Stimulated activated CD8-positive, alpha-beta memory T cell treated with anti-CD3 and anti-CD28 coated beads, Interleukin-15, amount 100 ng/mL, for 24 hours (primary cell): Measurements from ENCODE around the gene SMYD3.
"Not testable (repeated sequence)": the region's sequence is repeated elsewhere in the genome, so short reads cannot be mapped to it uniquely, and the experiment has no call there.

ENCODE experiments used
- DNase-seq: peaks from one replicate; pipeline ENCODE4 v3.0.0-alpha.2; 2020; ENCODE audit warnings: low read depth

Gene SMYD3

DNA sequence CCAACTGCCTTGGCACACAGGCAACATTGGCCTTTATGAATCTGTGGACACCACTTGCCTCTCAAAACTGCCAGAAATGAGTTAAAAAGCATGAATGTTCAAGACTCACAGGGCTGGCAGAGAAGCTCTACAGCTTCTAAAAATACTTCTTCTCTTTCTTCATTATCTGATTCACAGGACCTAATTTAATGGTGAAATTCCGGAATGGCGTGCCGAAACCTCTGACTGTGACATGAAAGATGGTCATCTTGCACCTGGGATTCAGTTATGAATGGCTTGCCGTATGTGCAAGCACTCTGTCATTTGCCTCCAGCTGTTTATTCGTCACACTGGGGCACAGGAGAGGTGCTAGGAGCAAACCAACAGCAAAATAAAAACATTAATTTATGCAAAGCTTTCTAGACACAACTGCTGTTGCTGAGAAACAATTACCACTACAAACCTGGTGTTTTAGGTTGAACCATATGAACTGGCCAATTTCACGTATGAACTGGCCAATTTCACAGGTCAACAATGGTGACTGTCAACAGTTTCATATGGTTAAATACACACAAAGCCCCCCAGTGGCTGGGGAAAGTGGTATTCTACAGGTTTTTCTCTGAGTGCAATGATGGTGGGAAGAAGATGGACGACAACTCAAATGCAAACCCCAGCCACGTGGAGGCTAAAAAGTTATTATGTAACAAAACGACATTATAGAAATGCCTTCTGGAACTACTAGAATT lies 704.0 kb downstream of the SMYD3 start:
- no peak for DNase-seq

DNA sequence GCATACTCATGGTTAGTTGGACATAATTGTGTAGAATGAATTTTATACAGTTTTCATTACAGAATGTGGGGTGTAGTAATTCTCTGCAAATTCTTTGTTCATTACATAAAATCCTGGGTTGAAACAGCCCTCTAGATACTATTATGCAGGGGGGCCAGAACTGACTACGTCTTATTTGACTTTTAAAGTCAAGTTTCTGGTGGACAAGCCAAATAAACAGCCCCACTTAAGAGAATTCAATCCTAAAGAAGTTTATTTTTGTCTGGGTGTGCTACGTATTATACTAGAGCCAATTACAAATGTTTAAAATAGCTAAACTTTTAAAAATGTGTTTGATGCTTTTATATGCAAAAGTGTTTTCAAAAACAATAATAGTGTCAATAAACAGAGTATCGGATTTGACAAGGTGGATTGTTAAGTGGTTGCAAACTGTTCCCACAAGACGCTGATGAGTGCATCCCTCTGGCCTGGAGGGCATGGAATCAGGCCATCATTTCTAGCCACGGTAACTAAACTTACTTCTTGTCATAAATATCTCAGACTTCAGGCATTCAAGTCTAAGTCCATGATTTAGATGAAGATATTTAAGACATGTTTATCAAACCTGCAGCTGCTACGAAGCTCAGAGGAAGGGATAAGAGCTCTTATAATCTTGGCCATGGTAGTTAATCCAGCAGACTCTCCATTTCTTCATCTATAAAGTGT lies 706.0 kb downstream of the SMYD3 start:
- no peak for DNase-seq

DNA sequence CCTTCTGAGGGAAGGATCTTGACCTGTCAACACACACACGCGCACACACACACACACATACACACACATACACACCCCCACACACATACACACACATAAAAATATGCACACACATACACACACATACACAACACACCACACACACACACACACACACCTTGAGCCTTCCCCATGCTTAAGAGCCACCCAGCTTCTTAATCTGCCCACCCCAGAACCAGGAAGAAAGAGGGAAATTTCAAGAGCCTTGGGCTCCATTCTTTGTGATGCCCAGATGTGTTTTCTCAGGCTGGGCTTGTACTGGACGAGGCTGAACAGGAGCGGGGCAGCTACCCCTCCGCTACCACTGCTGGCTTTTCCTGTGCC lies 708.7 kb downstream of the SMYD3 start:
- DNase-seq, result no peak

DNA sequence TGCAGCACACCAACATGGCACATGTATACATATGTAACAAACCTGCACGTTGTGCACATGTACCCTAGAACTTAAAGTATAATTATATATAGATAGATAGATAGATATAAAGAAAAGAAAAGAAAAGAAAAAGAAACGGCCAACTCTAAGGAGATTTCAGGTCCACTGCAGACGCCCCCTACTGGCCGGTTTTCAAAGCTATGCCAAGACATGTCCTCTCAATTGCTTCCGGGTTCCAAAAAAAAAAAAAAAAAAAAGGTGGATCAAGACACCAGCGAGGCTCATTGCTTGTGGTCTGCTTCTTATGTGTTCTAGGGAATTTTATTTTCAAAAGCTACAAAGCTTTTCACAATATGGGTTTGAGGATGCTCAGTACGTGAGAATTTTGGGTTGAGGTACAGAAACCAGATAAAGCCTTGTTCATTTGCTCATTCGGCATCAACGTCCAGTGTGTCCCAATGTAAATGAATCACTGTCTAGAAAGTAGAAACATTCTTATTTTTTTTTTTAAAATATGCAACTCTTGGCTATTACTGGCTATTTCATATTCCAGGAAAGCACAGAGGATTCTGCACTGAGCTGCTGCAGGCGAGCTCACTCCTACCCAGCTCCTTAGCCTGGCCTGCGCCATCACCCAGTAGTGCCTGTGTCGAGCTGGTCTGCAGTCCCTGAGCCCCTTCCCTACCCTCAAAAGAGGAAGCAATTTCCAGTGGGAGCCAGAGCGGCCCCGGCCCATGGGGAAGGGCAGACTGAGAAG lies 709.3 kb downstream of the SMYD3 start:
- DNase-seq, result no peak

DNA sequence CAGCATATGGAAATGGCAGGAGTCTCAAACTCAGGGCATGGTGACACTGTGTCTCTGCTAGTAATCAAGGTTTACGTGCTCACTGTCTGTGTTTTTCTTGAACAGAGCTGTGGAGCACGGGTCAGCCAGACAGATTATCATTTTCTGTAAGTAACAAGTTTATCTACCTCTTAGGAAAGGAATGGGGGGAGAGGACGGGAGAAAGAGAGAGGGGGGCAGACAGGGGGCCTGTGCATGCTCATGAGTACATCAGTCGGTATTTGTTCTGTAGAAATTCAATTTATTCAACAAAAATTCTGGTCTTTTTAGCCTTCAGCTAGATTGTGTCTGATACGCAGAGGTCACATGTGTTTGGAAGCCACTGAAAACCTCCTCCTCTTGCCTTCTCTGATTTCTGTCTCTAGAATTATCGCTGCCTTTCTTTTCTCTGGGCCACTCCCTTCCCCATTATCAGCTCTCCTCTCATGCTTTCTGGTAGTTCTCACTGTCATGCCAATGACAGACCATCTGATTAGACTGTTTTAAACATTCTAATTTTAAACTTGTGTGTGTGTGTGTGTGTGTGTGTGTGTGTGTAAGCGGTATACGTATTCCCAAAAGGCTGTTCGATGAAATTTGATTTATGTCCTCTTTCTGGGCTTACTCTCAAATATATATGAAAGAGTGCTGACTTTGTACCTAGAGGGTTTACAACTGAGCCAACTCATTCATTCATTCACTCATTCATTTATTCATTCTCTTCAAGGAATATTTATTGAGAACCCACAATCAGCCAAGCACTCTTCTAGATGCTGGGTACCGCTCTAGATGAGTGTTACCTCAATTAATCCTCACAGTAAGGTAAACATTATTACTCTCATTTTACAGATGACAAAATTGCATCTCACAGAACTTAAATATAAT lies 715.4 kb downstream of the SMYD3 start:
- no peak for DNase-seq

DNA sequence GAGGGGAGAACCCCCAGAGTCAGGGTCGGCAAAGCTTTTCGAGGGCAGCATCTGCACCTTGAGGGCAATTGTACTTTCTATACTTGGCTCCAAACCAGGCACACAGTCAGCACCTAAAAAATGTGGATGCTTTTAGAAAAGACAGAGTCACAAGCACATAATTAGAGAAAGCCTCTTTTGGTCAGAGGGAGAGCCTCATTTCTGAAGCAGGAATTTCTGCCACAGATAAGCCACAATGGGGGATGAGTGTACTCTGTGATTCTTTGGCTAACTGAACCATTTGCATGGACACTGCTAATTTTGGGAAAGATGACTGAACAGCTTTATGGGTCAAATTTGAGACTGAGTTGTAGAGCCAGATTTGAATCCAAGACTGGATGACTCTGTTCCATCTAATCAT lies 716.6 kb downstream of the SMYD3 start:
- DNase-seq, result no peak

DNA sequence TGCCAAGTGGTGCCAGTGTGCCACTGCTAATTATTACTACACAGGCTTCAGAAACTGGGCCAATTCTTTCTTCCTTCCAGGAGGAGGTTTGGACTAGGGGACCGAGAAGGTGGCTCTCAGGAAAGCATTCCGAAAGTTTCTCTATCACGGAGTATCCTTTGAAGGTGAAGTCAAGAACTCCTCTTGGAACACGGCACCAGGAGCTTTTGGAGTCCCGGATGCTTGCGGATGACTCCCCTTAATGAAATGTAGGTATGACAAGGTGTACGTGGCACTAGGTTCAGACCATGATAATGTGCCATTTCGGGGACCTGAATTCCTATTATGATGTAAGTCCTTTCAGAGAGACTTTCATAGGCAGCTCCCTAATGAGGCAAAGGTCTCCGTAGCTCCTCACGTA lies 718.2 kb downstream of the SMYD3 start:
- no peak for DNase-seq

DNA sequence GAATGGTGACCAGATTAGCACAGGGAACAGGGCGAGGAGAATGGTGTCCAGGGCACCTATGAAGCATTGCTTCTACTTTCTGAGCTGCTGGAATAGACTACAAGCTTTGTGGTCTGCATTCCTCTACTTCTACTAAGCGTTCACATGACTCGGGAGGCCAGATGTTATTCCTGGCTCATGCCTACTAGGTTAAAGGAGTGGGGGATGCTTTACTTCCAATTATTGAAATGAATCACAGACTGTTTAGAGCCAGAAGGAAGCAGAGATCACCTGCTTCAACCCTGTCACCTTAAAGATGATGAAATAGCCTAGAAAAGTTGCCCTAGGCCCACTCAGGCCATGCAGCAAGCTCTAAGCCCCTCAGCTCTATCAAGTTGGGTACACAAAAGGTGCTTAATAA lies 718.8 kb downstream of the SMYD3 start:
- DNase-seq, result no peak

DNA sequence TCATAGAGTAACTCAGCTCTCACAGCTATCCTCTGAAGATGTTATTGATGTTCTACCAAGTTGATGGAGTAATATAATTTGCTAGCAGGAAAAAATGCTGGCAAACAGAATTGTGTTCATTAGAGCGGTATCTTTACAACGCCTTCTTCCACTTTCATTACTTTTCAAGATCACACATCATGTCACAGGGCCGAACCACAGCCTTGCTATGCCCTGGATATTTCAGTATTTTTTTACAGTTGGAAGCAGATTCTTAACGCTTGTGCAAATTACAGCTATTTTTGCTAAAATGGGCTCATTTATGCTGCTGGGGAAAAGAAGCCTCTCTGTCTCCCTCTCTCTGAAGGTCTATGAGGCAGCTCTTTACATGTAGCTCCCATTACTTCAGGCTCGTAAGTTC lies 720.1 kb downstream of the SMYD3 start:
- DNase-seq, result no peak

DNA sequence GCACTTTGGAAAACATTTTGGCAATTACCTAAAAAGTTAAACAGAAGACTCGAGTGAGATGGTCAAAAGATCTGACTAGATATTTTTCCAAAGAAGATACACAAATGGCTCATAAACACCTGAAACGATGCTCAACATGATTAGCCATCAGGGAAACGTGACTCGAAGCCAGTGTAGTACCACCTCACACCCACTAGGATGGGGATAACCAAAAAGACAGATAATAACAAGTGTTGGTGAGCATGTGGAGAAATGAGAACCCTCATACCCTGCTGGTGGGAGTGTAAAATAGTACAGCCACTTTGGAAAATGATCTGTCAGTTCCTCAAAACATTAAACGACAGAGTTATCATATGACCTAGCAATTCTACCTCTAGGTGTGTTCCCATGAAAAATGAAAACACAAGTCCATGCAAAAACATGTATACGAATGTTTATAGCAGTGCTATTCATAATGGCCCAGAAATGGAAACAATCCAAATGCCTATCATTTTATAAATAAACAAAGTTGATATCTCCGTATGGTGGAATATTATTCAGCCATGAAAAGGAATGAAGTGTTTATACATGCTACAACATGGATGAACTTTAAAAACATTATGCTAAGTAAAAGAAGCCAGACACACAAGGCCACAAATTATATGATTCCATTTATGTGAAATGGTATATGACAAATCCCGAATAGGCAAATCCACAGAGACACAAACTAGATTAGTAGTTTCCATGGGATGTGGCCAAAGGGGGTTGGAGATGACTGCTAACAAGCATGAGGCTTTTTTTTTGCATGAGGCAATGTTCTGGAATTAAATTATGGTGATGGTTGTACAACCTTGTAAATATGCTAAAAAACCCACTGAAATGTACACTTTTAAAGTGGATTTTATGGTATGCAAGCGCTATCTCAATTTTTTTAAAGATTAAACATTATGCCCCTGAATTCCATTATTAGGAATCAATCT lies 727.0 kb downstream of the SMYD3 start:
- no peak for DNase-seq

DNA sequence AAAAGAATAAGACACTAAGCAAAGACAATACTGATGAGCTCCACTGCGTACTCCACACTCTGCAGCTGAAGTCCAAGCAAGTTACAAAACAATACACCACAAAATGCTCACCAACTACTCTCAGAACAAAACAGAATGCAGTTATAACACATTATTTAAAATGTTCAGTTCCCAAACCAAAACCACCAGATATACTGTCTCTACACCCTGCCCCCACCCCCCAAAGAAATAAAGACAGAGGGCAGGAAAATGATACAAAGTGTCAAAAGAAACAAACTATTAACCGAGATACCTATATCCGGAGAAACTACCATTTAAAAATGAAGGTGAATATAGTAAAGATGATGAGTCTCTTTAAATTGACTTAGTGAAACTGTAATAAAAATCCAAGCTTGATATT lies 729.3 kb downstream of the SMYD3 start:
- no peak for DNase-seq

DNA sequence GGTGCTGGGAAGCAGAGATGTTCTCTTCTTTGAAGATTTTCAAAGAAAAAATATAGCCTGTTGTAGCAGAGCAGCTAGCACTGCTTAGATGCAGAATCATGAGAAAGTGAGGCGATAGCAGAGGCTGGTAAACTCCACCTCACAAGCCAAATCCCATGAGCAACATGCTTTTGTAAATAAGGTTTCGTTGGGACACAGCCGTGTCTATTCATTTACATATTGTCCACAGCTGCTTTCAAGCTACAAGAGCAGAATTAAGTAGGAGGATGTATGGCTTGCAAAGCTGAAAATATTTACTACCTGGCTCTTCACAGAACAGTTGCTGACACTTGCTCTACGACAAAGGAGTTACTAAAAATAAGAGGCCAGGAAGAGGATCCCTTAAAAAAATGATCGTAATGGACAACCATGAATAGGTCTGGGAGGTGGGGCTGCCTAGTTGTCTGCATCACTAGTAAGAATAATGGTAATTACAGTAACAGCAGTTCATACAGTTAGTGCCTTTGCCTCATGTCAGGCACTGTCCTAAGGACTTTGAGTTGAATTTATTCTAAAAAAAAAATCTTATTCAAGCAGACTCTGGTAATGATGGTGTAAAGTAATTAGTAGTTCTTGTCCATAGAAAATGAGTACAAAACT lies 730.3 kb downstream of the SMYD3 start:
- DNase-seq, result no peak

DNA sequence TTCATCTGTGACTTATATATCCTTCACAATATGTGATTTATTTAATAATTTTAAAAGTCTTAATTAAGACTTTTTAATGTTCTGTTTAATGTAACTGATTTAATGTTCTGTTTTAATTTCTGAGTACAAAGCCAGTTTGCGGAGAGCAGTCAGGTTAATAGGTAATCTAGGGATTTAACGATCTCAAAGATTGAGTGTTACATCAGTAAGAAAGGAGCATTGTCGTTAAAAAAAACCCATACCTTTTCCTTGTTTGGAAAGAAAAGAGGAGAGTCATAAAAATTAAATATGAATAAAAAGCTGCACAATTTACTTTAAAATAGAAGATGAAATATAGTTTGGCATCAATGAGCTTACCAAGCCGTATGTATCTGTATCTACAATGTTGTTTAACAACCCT lies 730.9 kb downstream of the SMYD3 start:
- no peak for DNase-seq

DNA sequence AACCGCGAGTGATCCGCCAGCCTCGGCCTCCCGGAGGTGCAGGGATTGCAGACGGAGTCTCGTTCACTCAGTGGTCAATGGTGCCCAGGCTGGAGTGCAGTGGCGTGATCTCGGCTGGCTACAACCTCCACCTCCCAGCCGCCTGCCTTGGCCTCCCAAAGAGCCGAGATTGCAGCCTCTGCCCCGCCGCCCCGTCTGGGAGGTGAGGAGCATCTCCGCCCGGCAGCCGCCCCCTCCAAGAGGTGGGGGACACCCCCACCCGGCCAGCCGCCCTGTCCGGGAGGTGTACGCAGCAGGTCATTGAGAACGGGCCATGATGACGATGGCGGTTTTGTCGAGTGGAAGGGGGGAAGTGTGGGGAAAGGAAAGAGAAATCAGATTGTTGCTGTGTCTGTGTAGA lies 732.1 kb downstream of the SMYD3 start:
- not testable (repeated sequence) for DNase-seq

DNA sequence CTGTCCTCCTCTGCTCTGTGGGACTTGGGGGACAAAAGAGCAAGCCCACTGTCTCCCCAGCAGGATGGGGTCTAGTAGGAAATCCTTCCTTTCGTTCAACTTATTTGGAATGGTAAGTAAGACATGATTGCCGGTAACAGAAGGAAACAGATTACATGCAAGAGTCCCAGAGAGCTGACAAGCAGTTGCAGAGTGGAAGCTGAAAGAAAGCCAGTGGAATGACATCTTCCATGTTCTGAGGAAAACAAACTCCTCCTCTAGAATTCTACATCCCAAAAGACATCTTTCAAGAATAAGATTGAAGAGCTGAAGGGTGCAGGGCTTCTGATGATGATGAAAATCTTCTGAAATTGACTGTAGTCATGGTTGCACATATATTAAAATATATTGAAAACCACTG lies 732.9 kb downstream of the SMYD3 start:
- DNase-seq, result no peak

DNA sequence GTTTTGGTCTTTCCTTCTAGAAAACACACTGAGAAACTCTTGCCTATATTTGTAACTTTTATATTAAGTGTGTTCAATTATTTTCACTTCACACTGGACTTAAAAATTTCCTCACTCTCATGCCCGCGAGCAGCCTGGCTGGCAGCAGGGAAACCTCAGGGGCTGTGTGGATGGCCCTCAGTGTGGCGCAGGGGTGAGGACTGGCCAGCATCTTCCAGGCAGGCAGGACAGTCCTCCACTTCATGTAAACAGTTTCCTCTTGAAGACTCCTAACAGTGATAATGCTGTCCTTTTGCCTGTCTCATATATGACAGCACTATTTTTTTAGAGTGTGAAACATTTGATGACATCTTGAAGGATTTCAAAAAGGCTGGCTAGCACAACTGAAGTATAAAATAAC lies 733.7 kb downstream of the SMYD3 start:
- DNase-seq, result no peak

DNA sequence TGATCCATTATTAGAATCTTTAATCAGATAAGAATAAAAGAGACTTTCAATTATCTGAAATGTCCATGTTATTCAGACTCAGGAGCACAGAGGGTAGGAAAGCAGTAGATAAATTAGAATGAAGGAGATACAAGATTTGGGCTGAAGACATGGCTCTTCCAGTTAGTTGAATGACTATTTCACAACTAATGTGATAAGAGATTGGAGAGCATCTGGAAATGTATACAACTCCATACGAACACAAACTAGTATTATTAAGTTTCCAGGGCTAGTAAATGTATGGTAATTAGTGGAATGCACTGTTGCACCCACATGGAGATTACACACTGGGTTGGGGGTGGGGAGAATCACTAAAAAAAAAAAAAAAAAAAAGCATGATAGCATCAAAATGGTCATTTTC lies 734.3 kb downstream of the SMYD3 start:
- DNase-seq, result no peak

DNA sequence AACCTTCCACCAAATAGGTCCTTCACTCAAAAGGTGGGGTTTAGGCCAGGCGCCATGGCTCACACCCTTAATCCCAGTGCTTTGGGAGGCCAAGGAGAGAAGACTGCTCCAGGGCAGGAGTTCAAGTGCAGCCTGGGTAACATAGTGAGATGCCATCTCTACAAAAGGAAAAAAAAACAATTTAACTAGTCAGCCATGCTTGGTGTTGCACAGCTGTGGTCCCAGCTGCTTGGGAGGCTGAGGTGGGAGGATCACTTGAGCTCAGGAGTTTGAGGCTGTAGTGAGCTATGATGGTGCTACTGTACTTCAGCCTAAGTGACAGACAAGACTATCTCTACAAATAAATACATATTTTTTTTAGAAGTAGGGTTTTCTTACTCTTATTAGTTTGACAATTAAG lies 734.8 kb downstream of the SMYD3 start:
- no peak for DNase-seq

DNA sequence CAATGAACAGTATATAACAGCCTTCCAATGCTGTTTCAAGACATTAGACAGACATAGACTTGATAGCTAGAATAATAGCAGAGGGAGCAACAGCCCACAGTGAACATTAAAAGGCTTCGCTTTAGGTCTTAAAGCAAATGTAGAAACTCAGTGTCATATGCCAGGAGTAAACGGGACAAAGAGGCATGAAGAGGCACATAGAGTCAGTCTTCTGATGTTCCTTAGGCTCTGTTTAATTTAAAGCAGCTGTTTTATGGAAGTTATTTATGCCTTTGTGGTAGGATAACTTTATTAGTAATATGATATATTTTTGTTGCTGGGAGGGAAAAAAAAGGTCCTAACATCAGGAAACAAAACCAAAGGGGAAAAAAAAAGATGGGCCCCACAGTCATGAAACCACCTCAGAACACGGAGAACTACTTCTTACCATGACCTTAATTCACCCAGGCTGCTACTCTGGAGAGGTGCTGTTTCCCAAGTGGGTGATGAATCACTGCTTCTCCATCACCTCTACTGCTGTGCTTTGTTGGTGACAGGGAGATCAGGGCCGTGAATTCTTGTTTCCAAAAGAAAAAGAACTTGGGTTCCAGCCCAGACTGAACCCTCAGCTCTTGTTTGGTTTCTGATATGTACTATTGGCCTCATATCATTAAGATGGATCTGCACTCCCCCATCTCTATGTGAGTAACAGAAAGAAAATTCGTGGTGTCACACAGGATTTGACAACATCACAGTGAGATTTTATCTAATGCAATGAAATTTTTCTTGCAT lies 735.4 kb downstream of the SMYD3 start:
- no peak for DNase-seq

DNA sequence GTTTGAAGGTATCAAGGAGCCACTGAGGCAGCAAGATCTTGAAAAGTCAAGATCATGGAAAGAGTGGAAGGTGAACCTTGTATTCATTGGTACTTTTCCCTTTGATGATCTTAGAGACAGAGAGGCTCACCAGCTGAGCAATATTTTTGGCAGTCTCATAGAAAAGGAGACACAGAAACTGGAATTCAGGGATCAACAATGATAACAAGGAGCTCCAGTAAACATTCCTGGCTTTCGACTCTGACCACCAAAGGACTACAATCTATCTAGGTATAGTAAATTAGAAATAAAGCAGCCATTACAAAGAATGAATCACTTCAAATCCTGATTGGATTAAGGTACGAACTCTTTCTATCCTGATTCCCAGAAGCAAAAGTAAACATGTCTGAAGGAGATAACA lies 736.9 kb downstream of the SMYD3 start:
- DNase-seq, result no peak
